Gastroesophageal sphincter (tissue), 3 donors: ENCODE measurements around the gene EXOC4.

Experiments used
- EP300 ChIP-seq: sonication (generic); formaldehyde crosslinking; IDR thresholded peaks from one replicate; pipeline ENCODE4 v1.6.1; 2017; ENCODE audit warnings: antibody characterized with exemption, mild to moderate bottlenecking
- POLR2A ChIP-seq, 2 donors: fragments of 450-650 bp; IDR thresholded peaks; one replicate each; pipeline ENCODE4 v1.6.1; 2017; ENCODE audit warnings: antibody characterized with exemption in 2 of 2, mild to moderate bottlenecking in 2 of 2, moderate library complexity in 1 of 2
- POLR2AphosphoS5 ChIP-seq: sonication (generic); formaldehyde crosslinking; IDR thresholded peaks from one replicate; pipeline ENCODE4 v1.6.1; 2017; ENCODE audit warnings: antibody characterized with exemption
- TF ChIP-seq, protein P1 (sequence below), 4 experiments: fragments of 200-600 bp in 2 of 4; fragments of 450-650 bp in 2 of 4; sonication (generic) in 1 of 4; IDR thresholded peaks; one replicate each; pipeline ENCODE4 v1.5.1; 2017 to 2019; ENCODE audit warnings: antibody characterized with exemption in 4 of 4, mild to moderate bottlenecking in 2 of 4, moderate library complexity in 2 of 4

DNA sequence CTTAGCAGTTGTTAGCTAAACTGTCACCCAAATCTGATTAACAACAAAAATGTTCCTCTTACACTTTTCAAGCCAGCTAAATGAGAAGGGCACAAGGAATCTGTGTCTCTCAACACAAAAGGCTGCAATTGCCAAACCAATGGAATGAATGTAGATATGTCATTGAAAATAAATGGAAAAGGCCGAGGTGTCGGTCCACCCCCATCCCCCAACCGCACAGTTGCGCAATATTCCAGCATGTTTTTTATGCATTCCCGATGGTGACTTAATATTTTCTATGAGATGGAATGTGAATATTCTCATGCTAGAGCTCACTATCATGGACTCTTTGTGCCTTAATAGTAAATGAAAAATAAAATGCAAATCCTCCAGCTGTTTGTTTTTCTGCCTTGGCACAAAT, 692.6 kb downstream of the EXOC4 start:
- TF ChIP-seq, protein P1, sequence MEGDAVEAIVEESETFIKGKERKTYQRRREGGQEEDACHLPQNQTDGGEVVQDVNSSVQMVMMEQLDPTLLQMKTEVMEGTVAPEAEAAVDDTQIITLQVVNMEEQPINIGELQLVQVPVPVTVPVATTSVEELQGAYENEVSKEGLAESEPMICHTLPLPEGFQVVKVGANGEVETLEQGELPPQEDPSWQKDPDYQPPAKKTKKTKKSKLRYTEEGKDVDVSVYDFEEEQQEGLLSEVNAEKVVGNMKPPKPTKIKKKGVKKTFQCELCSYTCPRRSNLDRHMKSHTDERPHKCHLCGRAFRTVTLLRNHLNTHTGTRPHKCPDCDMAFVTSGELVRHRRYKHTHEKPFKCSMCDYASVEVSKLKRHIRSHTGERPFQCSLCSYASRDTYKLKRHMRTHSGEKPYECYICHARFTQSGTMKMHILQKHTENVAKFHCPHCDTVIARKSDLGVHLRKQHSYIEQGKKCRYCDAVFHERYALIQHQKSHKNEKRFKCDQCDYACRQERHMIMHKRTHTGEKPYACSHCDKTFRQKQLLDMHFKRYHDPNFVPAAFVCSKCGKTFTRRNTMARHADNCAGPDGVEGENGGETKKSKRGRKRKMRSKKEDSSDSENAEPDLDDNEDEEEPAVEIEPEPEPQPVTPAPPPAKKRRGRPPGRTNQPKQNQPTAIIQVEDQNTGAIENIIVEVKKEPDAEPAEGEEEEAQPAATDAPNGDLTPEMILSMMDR (IDR thresholded peaks at IDR 0.05), result no peak
- TF ChIP-seq POLR2A (IDR thresholded peaks at IDR 0.05) (no peak), EP300 (no peak), POLR2AphosphoS5 (no peak)
